ENCODE data around the gene NOS1AP. TPM values are rescaled to one million over a fixed set of nuclear protein-coding genes. Genes with fewer than 3 reads are reported as not detected.

Gene NOS1AP
- total RNA-seq, 1 experiment from 2014 or later, result 5.3 TPM

DNA sequence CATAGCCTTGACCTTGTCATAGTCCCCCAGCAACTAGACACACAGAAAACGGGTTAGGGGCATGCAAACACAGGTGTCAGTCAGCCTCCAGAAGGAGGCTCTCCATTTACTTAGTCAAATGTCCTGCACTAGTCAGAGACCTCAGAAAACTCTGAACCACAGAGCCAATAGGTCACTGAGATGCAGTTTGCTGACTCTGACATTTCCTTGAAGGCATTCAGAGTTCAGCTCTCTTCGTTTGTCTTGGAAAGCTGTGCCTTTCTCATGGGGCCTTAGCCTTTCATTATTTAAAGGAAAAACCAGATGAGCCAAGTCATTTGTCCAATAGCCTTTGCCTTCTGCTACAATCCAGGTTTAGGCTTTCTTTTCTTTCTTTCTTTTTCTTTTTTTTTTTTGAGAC, 49.3 kb upstream of the NOS1AP start:
- no peaks in the 10 kb centered on the region for H3K27me3 ChIP-seq (ENCODE audit: insufficient read depth, low read length)
- H4K20me1 ChIP-seq (ENCODE audit: insufficient read depth), result no peaks in the 10 kb centered on the region
- no peak overlapping the region for H3K9ac ChIP-seq (ENCODE audit: low read length)
- ChIA-PET CTCF (no interaction called here), RAD21 (ENCODE audit: low non-redundant PET in 1 of 2, low total read pairs in 2 of 2, uncharacterized antibody in 2 of 2, unreplicated experiment in 2 of 2) (no interaction called here), POLR2A (no interaction called here)
- H3K79me2 ChIP-seq (ENCODE audit: insufficient read depth, low read length), result no peaks in the 10 kb centered on the region
- TF ChIP-seq, protein P1, sequence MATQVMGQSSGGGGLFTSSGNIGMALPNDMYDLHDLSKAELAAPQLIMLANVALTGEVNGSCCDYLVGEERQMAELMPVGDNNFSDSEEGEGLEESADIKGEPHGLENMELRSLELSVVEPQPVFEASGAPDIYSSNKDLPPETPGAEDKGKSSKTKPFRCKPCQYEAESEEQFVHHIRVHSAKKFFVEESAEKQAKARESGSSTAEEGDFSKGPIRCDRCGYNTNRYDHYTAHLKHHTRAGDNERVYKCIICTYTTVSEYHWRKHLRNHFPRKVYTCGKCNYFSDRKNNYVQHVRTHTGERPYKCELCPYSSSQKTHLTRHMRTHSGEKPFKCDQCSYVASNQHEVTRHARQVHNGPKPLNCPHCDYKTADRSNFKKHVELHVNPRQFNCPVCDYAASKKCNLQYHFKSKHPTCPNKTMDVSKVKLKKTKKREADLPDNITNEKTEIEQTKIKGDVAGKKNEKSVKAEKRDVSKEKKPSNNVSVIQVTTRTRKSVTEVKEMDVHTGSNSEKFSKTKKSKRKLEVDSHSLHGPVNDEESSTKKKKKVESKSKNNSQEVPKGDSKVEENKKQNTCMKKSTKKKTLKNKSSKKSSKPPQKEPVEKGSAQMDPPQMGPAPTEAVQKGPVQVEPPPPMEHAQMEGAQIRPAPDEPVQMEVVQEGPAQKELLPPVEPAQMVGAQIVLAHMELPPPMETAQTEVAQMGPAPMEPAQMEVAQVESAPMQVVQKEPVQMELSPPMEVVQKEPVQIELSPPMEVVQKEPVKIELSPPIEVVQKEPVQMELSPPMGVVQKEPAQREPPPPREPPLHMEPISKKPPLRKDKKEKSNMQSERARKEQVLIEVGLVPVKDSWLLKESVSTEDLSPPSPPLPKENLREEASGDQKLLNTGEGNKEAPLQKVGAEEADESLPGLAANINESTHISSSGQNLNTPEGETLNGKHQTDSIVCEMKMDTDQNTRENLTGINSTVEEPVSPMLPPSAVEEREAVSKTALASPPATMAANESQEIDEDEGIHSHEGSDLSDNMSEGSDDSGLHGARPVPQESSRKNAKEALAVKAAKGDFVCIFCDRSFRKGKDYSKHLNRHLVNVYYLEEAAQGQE (IDR thresholded peaks at IDR 0.05; ENCODE audit: low read depth), result no peak
- TF ChIP-seq ELF1 (IDR thresholded peaks at IDR 0.05; ENCODE audit: borderline replicate concordance, low read depth), result no peak
- TF ChIP-seq, protein P2, sequence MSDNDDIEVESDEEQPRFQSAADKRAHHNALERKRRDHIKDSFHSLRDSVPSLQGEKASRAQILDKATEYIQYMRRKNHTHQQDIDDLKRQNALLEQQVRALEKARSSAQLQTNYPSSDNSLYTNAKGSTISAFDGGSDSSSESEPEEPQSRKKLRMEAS (IDR thresholded peaks at IDR 0.05), result no peak
- no peak for TF ChIP-seq POLR2AphosphoS5 (IDR thresholded peaks at IDR 0.05; ENCODE audit: low read depth, low read length)
- TF ChIP-seq TCF7L2 (IDR thresholded peaks at IDR 0.05; ENCODE audit: borderline replicate concordance, extremely low read depth, insufficient read depth, insufficient read length), result no peak
- TF ChIP-seq ZNF274 (IDR thresholded peaks at IDR 0.05; ENCODE audit: low read depth, low read length), result no peak
- no peak for TF ChIP-seq EZH2 (IDR thresholded peaks at IDR 0.05)
- TF ChIP-seq, protein P3, sequence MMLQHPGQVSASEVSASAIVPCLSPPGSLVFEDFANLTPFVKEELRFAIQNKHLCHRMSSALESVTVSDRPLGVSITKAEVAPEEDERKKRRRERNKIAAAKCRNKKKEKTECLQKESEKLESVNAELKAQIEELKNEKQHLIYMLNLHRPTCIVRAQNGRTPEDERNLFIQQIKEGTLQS (IDR thresholded peaks at IDR 0.05), result no peak
- no peak for TF ChIP-seq SIN3A (IDR thresholded peaks at IDR 0.05; ENCODE audit: low read depth)
- no peak overlapping the region for H3K4me3 ChIP-seq (replicated peaks in 1 of 2; ENCODE audit: low read depth in 1 of 2, low read length in 2 of 2)
- H3K4me1 ChIP-seq (ENCODE audit: control insufficient read depth in 1 of 2, insufficient read depth in 2 of 2, low read length in 2 of 2), result peaks cover 9 to 17% of the 10 kb centered on the region in 2 experiments
- no peak overlapping the region for H3K27ac ChIP-seq (ENCODE audit: low read depth, low read length)
- ATAC-seq (no peak), DNase-seq (ENCODE audit: low read depth, low spot score) (no peak)
- BruUV-seq (replicated peaks), result no TSS peak
- no peaks in the 10 kb centered on the region for H3K36me3 ChIP-seq (ENCODE audit: control insufficient read depth in 1 of 2, insufficient read depth in 2 of 2, low read length in 2 of 2)
- H3K9me3 ChIP-seq (ENCODE audit: control insufficient read depth in 1 of 2, insufficient read depth in 1 of 2, low read depth in 1 of 2, low read length in 2 of 2), result no peaks in the 10 kb centered on the region
- no peak overlapping the region for H3K4me2 ChIP-seq (ENCODE audit: low read length)
- intact Hi-C loops (cut with micrococcal nuclease), result no loop called here
- no peak overlapping the region for H2AFZ ChIP-seq (ENCODE audit: low read depth, low read length, poor library complexity, severe bottlenecking)
- no peaks in the 10 kb centered on the region for H3K9me2 ChIP-seq (ENCODE audit: insufficient read depth)
